ENCODE measurements around the gene NPAS1.

Gene NPAS1

GRCh38 chr19:46993622-46994021, 26.0 kb upstream of the NPAS1 start:
- Histone ChIP-seq H3K9me3 (ENCODE audit: control insufficient read depth, low read depth, low read length) (no peaks in the 10 kb centered on the region), H3K36me3 (ENCODE audit: control insufficient read depth, low read depth, low read length) (peaks cover 37% of the 10 kb centered on the region), H3K4me1 (ENCODE audit: control insufficient read depth, low read depth, low read length) (peaks cover 9% of the 10 kb centered on the region), H3K27ac (ENCODE audit: low read length) (no peak overlapping the region), H3K27me3 (ENCODE audit: control insufficient read depth, insufficient read depth, low read length) (no peaks in the 10 kb centered on the region), H3K9ac (ENCODE audit: low read length) (no peak overlapping the region), H3K4me3 (ENCODE audit: low read length) (no peak overlapping the region)

DNA sequence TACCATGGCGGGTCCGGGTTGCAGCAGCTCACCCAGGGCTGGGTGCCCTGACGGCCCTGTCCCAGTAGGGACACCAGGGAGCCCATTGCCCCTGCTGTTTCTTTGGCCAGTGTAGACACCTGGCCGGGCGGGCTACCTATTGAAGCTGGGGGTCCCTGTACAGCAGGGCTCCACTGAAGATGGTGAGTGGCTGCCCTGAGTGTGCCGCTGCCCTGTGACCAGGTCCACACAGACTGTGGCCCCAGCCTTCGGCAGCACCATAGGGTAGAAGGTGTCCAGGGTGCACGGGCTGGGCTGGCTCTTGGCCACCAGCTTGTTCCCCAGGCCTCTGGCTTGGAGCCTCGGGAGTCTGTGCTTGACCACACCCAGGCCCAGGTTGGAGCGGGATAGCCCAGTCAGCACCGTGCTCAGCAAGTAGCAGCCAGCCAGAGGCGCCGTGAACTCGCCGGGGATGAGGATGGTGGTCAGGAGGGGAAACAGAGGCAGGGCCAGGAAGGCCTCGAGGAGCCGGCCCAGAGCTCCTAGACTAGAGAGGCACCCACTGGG, 25.4 kb upstream of the NPAS1 start:
- peaks cover 9% of the 10 kb centered on the region for H3K4me1 ChIP-seq (ENCODE audit: control insufficient read depth, low read depth, low read length)
- no peak overlapping the region for H3K27ac ChIP-seq (ENCODE audit: low read length)
- H3K9ac ChIP-seq (ENCODE audit: low read length) = no peak overlapping the region
- H3K27me3 ChIP-seq (ENCODE audit: control insufficient read depth, insufficient read depth, low read length) = no peaks in the 10 kb centered on the region
- H3K4me3 ChIP-seq (ENCODE audit: low read length) = no peak overlapping the region
- H3K9me3 ChIP-seq (ENCODE audit: control insufficient read depth, low read depth, low read length) = no peaks in the 10 kb centered on the region
- H3K36me3 ChIP-seq (ENCODE audit: control insufficient read depth, low read depth, low read length) = peaks cover 39% of the 10 kb centered on the region

DNA sequence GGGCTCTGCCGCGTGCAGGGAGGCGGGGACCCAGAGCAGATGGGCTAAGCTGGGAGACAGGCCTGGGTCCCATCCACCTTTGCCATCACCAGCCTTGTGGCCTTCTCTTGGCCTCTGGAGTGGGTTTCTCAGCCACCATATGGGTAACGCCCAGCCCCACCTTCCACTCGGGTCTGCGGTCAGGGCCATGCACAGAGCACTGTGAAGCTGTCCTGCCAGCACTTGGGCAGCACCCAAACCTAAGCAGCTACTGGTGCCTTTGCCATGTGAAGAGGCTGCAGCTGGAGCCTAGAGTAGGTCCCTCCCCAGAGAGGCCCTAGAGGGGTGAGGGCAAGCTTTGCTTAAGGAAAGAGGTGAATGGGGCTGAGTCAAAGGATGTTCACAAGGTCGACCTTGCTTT, 24.1 kb upstream of the NPAS1 start:
- H3K9me3 ChIP-seq (ENCODE audit: control insufficient read depth, low read depth, low read length) = no peaks in the 10 kb centered on the region
- no peak overlapping the region for H3K9ac ChIP-seq (ENCODE audit: low read length)
- H3K36me3 ChIP-seq (ENCODE audit: control insufficient read depth, low read depth, low read length) = peaks cover 33% of the 10 kb centered on the region
- H3K27me3 ChIP-seq (ENCODE audit: control insufficient read depth, insufficient read depth, low read length) = no peaks in the 10 kb centered on the region
- no peak overlapping the region for H3K27ac ChIP-seq (ENCODE audit: low read length)
- peaks cover 9% of the 10 kb centered on the region for H3K4me1 ChIP-seq (ENCODE audit: control insufficient read depth, low read depth, low read length)
- no peak overlapping the region for H3K4me3 ChIP-seq (ENCODE audit: low read length)

GRCh38 chr19:46998445-46999125, 21.1 kb upstream of the NPAS1 start:
- H3K27me3 ChIP-seq (ENCODE audit: control insufficient read depth, insufficient read depth, low read length) = no peaks in the 10 kb centered on the region
- H3K4me1 ChIP-seq (ENCODE audit: control insufficient read depth, low read depth, low read length) = no peaks in the 10 kb centered on the region
- H3K27ac ChIP-seq (ENCODE audit: low read length) = no peak overlapping the region
- H3K36me3 ChIP-seq (ENCODE audit: control insufficient read depth, low read depth, low read length) = peaks cover 21% of the 10 kb centered on the region
- no peaks in the 10 kb centered on the region for H3K9me3 ChIP-seq (ENCODE audit: control insufficient read depth, low read depth, low read length)
- H3K9ac ChIP-seq (ENCODE audit: low read length) = no peak overlapping the region
- H3K4me3 ChIP-seq (ENCODE audit: low read length) = no peak overlapping the region

DNA sequence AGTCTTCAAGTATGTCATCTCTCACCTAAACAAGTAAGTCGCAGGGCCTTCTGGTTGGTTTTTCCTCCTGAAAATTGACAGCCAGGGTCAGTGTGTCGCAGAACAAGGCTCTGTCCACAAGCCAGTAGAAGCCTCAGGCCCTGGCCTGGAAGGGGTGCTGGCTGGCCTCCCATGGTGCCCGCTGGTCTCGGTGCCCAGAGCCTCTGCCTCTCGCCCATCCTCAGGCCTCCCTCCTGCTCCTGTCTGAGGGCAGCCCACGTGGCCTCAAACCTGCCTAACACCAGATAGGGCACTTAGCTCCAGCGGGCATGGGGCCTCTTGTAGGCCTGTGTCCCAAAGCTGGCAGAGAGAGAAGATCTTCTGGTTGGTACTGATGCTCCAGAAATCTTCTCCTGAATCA, 20.3 kb upstream of the NPAS1 start:
- no peak overlapping the region for H3K27ac ChIP-seq (ENCODE audit: low read length)
- no peaks in the 10 kb centered on the region for H3K4me1 ChIP-seq (ENCODE audit: control insufficient read depth, low read depth, low read length)
- no peaks in the 10 kb centered on the region for H3K27me3 ChIP-seq (ENCODE audit: control insufficient read depth, insufficient read depth, low read length)
- H3K4me3 ChIP-seq (ENCODE audit: low read length) = no peak overlapping the region
- no peak overlapping the region for H3K9ac ChIP-seq (ENCODE audit: low read length)
- H3K9me3 ChIP-seq (ENCODE audit: control insufficient read depth, low read depth, low read length) = no peaks in the 10 kb centered on the region
- H3K36me3 ChIP-seq (ENCODE audit: control insufficient read depth, low read depth, low read length) = peaks cover 17% of the 10 kb centered on the region

DNA sequence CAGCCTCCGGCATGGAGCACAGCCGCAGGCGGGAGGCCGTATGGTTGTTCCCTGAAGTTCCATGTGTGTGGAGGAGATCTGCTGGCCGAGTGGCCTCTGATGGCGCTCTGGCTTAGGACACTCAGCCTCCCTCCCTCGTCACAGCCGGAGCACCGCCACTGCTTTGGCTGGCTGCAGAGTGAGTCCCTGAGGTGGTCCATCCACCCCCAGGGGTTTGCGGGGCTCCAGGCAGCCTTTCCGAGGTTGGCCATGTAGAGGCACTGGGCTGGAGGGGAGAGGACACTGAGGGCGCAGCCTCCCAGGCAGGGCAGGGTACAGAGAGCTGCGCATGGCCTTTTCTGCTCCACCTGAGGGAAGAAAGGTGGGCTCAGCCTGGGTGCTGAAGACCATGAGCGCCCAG, 19.8 kb upstream of the NPAS1 start:
- no peaks in the 10 kb centered on the region for H3K9me3 ChIP-seq (ENCODE audit: control insufficient read depth, low read depth, low read length)
- no peaks in the 10 kb centered on the region for H3K4me1 ChIP-seq (ENCODE audit: control insufficient read depth, low read depth, low read length)
- H3K27ac ChIP-seq (ENCODE audit: low read length) = no peak overlapping the region
- no peak overlapping the region for H3K4me3 ChIP-seq (ENCODE audit: low read length)
- no peak overlapping the region for H3K9ac ChIP-seq (ENCODE audit: low read length)
- H3K27me3 ChIP-seq (ENCODE audit: control insufficient read depth, insufficient read depth, low read length) = no peaks in the 10 kb centered on the region
- peaks cover 17% of the 10 kb centered on the region for H3K36me3 ChIP-seq (ENCODE audit: control insufficient read depth, low read depth, low read length)

DNA sequence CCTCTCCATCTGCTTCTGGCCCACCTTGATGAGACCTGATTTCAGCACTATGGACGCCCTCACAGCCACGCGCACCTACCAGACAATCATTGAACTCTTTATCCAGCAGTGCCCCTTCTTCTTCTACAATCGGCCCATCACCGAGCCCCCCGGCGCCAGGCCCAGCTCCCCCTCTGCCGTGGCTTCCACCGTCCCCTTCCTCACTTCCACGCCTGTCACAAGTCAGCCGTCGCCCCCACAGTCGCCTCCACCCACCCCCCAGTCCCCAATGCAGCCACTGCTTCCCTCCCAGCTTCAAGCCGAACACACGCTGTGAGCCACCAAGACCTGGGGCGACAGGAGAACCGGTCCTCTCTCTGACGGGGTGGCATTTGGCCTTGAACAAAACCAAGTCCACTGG, 19.3 kb upstream of the NPAS1 start:
- peaks cover 17% of the 10 kb centered on the region for H3K36me3 ChIP-seq (ENCODE audit: control insufficient read depth, low read depth, low read length)
- no peaks in the 10 kb centered on the region for H3K9me3 ChIP-seq (ENCODE audit: control insufficient read depth, low read depth, low read length)
- H3K27me3 ChIP-seq (ENCODE audit: control insufficient read depth, insufficient read depth, low read length) = no peaks in the 10 kb centered on the region
- H3K4me1 ChIP-seq (ENCODE audit: control insufficient read depth, low read depth, low read length) = no peaks in the 10 kb centered on the region
- no peak overlapping the region for H3K4me3 ChIP-seq (ENCODE audit: low read length)
- no peak overlapping the region for H3K27ac ChIP-seq (ENCODE audit: low read length)
- no peak overlapping the region for H3K9ac ChIP-seq (ENCODE audit: low read length)

- Histone ChIP-seq H3K27ac (ENCODE audit: low read length) (no peak overlapping the region), H3K4me1 (ENCODE audit: control insufficient read depth, low read depth, low read length) (no peaks in the 10 kb centered on the region), H3K9ac (ENCODE audit: low read length) (no peak overlapping the region), H3K36me3 (ENCODE audit: control insufficient read depth, low read depth, low read length) (peaks cover 17% of the 10 kb centered on the region), H3K27me3 (ENCODE audit: control insufficient read depth, insufficient read depth, low read length) (no peaks in the 10 kb centered on the region), H3K9me3 (ENCODE audit: control insufficient read depth, low read depth, low read length) (no peaks in the 10 kb centered on the region), H3K4me3 (ENCODE audit: low read length) (no peak overlapping the region)
Observed at GRCh38 chr19:47001584-47001983, 18.1 kb upstream of the NPAS1 start.

DNA sequence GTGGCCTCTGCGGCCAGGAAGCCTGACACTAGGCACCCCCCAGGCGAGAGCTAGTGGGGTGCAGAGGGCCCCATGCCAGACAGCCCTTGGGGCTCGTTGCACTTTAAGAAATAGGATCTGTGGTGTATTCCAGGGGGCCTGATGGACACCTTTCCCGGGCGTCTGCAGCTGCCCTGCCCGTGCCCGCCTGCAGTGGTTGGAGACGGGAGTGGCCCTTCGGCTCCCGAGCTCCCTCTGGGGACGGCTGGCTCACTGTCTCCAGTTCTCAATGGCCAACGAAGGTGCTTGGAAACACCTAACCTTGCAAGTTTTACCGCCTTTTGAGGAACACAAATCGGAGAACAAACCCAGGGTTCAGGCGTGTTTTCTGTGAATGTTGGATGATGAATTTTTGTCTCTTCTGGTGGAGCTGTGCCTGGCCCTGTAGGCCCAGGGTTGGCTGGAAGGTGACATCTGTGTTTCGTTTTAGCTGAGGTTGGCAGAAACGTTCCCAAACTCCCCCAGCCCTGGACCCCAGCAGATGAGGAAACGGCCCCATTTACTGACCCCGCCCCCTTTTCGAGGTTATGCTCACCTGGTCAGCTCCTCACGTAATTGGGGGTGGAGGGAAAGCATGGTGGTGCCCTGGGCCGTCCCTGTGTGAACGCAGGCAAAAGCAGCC, 17.4 kb upstream of the NPAS1 start:
- Histone ChIP-seq H3K4me1 (ENCODE audit: control insufficient read depth, low read depth, low read length) (no peaks in the 10 kb centered on the region), H3K9me3 (ENCODE audit: control insufficient read depth, low read depth, low read length) (no peaks in the 10 kb centered on the region), H3K36me3 (ENCODE audit: control insufficient read depth, low read depth, low read length) (peaks cover 15% of the 10 kb centered on the region), H3K9ac (ENCODE audit: low read length) (no peak overlapping the region), H3K4me3 (ENCODE audit: low read length) (no peak overlapping the region), H3K27me3 (ENCODE audit: control insufficient read depth, insufficient read depth, low read length) (no peaks in the 10 kb centered on the region), H3K27ac (ENCODE audit: low read length) (no peak overlapping the region)

- H3K36me3 ChIP-seq (ENCODE audit: control insufficient read depth, low read depth, low read length) = peaks cover 11% of the 10 kb centered on the region
- no peaks in the 10 kb centered on the region for H3K4me1 ChIP-seq (ENCODE audit: control insufficient read depth, low read depth, low read length)
- no peak overlapping the region for H3K27ac ChIP-seq (ENCODE audit: low read length)
- H3K4me3 ChIP-seq (ENCODE audit: low read length) = no peak overlapping the region
- H3K9ac ChIP-seq (ENCODE audit: low read length) = no peak overlapping the region
- H3K9me3 ChIP-seq (ENCODE audit: control insufficient read depth, low read depth, low read length) = no peaks in the 10 kb centered on the region
- H3K27me3 ChIP-seq (ENCODE audit: control insufficient read depth, insufficient read depth, low read length) = no peaks in the 10 kb centered on the region
Observed at GRCh38 chr19:47002853-47003610, 16.6 kb upstream of the NPAS1 start.

DNA sequence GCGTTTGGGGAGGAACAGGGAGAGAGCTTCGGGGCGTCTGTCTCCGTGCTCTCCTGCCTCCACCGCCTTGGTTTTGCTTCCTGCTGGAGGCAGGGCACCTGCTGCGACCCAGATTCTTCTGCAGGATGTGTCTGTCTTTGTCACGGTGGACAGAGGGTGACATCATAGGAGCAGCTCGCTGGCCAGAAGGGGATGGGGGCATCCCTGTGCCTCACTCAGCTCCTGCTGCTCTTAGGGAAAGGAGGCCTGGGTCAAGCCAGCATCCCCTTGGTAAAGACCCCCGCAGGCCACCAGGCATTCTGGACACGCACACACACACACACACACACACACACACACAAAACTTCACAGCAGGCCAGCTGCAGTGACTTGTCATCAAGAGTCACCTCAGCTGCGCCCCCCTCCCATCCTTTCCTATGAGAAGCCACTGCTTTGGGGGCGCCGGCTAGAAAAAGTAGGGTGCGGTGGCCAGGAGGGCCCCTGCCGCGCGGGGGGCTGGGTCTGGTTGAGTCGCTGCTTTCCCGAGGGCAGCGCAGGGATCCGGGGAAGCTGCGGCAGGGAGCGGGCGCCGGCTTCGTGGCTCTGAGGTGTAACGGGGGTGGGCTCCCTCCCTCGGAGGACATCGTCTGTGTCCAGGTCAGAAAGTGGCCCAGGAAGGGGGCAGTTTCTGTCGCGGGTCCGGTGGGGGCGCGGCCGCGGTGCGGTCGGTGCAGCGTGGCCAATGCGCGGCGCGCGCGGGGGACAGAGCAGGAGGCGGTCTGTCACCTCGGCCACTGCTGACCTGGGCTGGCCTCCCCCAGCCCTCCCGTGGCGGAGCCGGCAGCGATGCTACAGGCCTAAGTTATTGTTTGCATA, 15.8 kb upstream of the NPAS1 start:
- H3K27me3 ChIP-seq (ENCODE audit: control insufficient read depth, insufficient read depth, low read length) = no peaks in the 10 kb centered on the region
- H3K9me3 ChIP-seq (ENCODE audit: control insufficient read depth, low read depth, low read length) = no peaks in the 10 kb centered on the region
- H3K4me3 ChIP-seq (ENCODE audit: low read length) = no peak overlapping the region
- H3K4me1 ChIP-seq (ENCODE audit: control insufficient read depth, low read depth, low read length) = no peaks in the 10 kb centered on the region
- no peak overlapping the region for H3K9ac ChIP-seq (ENCODE audit: low read length)
- no peak overlapping the region for H3K27ac ChIP-seq (ENCODE audit: low read length)
- peaks cover 11% of the 10 kb centered on the region for H3K36me3 ChIP-seq (ENCODE audit: control insufficient read depth, low read depth, low read length)

All from iPS-18a (cell line).